Measurements from ENCODE around the gene ACBD6. TPM values are rescaled to one million over a fixed set of nuclear protein-coding genes. Genes with fewer than 3 reads are reported as not detected.

The ACBD6 gene
- total and polyA plus RNA-seq, 8 donors: 15.0 to 25.1 (median 18.6) TPM

- no peaks in the 10 kb centered on the region for H3K27me3 ChIP-seq
- FAIRE-seq: no peak
- ATAC-seq: no peak
- no peak for TF ChIP-seq CTCF (IDR thresholded peaks at IDR 0.05)
- H3K9me3 ChIP-seq: no peaks in the 10 kb centered on the region
- no peak for DNase-seq
- intact Hi-C loops (cut with DNase I): loop anchor here in 2 of 3 donors (10.0 kb wide), 2 partner anchors 86 to 106 kb away; no protein-coding TSS in a partner anchor
- WGBS, 2 donors: 78 to 81% methylated on average over 7 of the region's 7 CpGs
- H3K4me1 ChIP-seq: peaks cover 0 to under 1% (median under 1%) of the 10 kb centered on the region in 3 donors
- no peak overlapping the region for H3K4me3 ChIP-seq
- H3K36me3 ChIP-seq: no peaks in the 10 kb centered on the region
- no peak overlapping the region for H3K27ac ChIP-seq
Measured at GRCh38 chr1:180539136-180539535, 36.8 kb upstream of the ACBD6 start.

- intact Hi-C loops (cut with DNase I): loop anchor here in 2 of 3 donors (10.0 kb wide), 2 partner anchors 88 to 108 kb away; no protein-coding TSS in a partner anchor
- no peak for TF ChIP-seq CTCF (IDR thresholded peaks at IDR 0.05)
- Histone ChIP-seq H3K4me3 (no peak overlapping the region), H3K4me1 (peaks cover 0 to 6% (median 5%) of the 10 kb centered on the region in 3 donors), H3K36me3 (no peaks in the 10 kb centered on the region), H3K27ac (no peak overlapping the region), H3K9me3 (no peaks in the 10 kb centered on the region), H3K27me3 (no peaks in the 10 kb centered on the region)
- DNase-seq: no peak
- WGBS, 2 donors: 94 to 97% methylated on average over 7 of the region's 7 CpGs
- ATAC-seq: no peak
- no peak for FAIRE-seq
Measured at GRCh38 chr1:180536821-180537372, 34.5 kb upstream of the ACBD6 start.

GRCh38 chr1:180535418-180535999 lies 33.1 kb upstream of the ACBD6 start:
- Histone ChIP-seq H3K27ac (no peak overlapping the region), H3K9me3 (no peaks in the 10 kb centered on the region), H3K36me3 (no peaks in the 10 kb centered on the region), H3K27me3 (no peaks in the 10 kb centered on the region), H3K4me3 (no peak overlapping the region), H3K4me1 (peaks cover 0 to 6% (median 5%) of the 10 kb centered on the region in 3 donors)
- no peak for TF ChIP-seq CTCF (IDR thresholded peaks at IDR 0.05)
- no peak for FAIRE-seq
- no peak for DNase-seq
- 92 to 98% methylated on average over 5 of the region's 5 CpGs for WGBS, 2 donors
- intact Hi-C loops (cut with DNase I): loop anchor here in 2 of 3 donors (10.0 kb wide), 2 partner anchors 89 to 109 kb away; no protein-coding TSS in a partner anchor
- ATAC-seq: no peak

GRCh38 chr1:180534214-180534613 lies 31.8 kb upstream of the ACBD6 start:
- H3K27me3 ChIP-seq: no peaks in the 10 kb centered on the region
- no peak for TF ChIP-seq CTCF (IDR thresholded peaks at IDR 0.05)
- no peak for DNase-seq
- no peaks in the 10 kb centered on the region for H3K36me3 ChIP-seq
- peaks cover 0 to 6% (median 5%) of the 10 kb centered on the region in 3 donors for H3K4me1 ChIP-seq
- intact Hi-C loops (cut with DNase I): loop anchor here in 2 of 3 donors (10.0 kb wide), 2 partner anchors 91 to 111 kb away; no protein-coding TSS in a partner anchor
- H3K27ac ChIP-seq: no peak overlapping the region
- 57 to 64% methylated on average over 7 of the region's 7 CpGs for WGBS, 2 donors
- no peak for FAIRE-seq
- H3K9me3 ChIP-seq: no peaks in the 10 kb centered on the region
- ATAC-seq: no peak
- no peak overlapping the region for H3K4me3 ChIP-seq

Measured in pancreas (tissue), 10 donors.